DMS 273 treated with DMSO at 0.1 percent for 48 hours (cell line): ENCODE results near the gene LRRC59.

Experiments
- DNase-seq: peaks from one replicate; lab custom pipeline; 2025; lab: John Stamatoyannopoulos, UW

The LRRC59 gene

DNA sequence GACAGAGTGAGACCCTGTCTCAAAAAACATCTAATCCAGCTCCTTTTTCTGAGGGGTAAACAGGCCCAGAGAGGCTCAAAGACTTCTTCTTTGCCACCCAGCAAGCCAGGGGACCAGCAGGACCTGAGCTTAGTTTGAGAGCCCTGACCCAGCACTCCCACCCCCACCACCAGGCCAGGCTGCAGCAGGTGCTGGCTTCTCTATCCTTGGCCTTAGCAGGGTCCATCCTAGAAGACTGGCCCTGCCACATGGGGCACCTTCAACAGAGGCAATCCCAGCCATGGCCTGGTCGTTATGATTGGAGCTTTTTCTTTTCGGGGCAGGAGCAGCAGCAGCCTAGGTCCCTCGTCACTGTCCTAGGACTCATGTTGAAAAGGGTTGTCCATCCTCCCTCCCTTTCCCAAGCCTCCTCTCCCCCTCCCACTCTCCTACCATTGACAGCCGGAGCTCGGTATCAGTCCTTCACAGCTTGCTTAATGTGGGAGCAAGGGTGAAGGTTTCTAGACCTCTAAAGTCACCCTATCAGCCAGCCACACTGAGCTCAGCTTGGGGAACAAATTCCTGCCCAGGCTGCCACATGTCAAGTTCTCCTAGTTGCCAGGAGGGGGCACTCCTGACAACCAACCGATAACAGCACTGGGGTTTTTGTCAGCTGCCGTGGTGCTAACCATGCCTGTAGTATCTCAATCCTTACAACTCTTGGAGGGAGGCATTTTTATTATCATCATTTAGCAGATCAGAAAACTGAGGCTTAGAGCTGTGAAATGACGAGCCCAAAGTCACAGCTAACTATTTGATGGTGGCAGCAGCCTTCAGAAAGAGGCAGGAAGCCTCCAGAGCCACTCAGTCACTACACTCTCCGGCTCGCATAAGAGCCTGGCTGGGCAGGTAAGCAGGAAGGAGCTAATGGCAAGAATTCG lies 35.5 kb downstream of the LRRC59 start:
- peak; percentile 49 for DNase-seq

DNA sequence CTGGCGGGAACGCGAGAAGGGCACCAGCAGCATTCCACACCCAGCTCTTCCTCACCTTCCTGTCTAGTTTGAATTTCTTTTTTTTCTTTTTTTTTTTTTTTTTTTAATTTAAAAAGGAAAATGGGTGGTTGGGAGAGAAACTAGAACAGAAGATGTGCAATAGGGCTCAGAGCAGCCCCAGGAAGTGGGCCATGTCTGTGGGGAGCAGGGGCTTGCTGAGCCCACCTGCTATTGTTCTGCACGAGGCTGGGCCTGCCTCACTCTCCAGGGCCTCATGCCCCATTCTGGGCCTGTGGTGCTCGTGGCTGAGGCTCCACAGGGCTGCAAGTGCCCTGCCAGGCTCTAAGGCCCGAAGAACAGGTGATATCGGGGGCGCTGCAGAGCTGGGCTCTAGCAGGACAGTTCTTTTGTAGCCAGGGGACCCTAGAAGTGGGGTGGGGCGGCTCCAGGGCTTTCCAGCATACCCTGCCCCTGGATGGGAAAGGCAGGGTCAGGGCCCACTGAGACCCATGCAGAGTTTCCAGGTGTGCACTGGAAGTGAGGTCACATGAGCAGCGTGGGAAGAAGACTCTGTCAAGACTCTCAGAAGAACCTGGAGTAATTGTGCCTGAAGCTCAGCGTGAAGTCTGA lies 36.7 kb downstream of the LRRC59 start:
- no peak for DNase-seq

DNA sequence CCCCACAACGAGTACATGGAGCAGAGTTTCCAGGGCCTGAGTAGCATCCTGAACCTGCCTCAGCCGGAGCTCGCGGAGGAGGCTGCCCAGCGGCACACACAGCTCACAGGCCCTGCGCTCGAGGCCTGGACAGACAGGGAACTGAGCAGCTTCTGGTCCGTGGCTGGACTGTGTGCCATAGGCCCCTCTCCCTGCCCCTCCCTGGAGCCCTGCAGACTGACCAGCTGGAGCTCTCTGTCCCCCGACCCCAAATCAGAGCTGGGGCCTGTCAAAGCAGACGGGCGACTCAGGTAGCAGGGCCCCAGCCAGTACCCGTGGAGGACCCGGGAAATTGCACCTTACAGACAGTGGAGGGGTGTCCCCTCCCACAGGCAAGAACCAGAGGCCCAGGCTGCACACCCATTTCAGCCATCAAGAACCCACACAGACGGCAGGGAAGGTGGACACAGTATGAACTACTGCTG lies 37.3 kb downstream of the LRRC59 start:
- DNase-seq, result no peak

DNA sequence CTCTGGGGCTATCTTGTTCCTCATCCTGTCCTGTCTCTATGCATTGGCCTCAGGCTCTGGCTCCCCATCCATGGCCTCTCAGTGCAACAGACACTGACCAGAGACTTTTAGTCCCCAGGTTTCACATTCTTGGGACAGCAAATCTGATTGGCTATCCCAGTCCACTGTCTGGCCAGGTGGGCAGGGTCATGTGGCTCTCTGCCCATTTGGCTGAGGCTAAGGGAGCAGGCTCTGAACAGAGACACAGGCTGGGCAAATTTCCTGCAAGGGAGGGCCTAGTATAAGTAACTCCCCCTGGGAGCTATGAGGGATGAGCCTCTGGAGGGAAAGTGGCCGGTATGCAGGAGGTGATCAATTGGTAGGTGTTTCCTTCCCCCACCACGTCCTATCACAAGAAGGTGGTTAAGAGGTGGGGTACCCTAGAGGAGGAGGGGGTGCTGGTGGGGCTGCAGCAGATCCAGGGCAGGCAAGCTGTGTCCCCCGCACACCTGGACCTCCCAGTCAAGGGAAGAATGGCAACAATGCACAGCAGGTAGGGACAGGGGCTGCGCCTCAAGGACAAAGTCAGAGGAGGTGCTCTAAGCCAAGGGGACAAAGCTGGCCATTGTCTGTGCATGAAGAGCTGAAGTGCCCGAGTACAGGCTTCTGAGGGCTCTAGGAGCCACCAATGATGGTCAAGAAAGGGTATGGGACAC lies 38.2 kb downstream of the LRRC59 start:
- DNase-seq, result no peak

DNA sequence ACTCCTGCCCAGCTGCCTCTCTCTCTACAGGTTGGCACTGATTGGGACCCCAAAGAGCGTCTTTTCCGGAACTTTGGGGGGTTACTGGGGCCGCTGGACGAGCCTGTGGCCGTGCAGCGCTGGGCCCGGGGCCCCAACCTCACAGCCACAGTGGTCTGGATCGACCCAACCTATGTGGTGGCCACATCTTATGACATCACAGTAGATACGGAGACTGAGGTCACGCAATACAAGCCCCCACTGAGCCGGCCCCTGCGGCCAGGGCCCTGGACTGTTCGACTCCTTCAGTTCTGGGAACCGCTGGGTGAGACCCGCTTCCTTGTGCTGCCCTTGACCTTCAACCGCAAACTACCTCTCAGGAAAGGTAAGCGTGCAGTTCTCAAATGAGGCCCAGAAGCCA lies 39.1 kb downstream of the LRRC59 start:
- no peak for DNase-seq

DNA sequence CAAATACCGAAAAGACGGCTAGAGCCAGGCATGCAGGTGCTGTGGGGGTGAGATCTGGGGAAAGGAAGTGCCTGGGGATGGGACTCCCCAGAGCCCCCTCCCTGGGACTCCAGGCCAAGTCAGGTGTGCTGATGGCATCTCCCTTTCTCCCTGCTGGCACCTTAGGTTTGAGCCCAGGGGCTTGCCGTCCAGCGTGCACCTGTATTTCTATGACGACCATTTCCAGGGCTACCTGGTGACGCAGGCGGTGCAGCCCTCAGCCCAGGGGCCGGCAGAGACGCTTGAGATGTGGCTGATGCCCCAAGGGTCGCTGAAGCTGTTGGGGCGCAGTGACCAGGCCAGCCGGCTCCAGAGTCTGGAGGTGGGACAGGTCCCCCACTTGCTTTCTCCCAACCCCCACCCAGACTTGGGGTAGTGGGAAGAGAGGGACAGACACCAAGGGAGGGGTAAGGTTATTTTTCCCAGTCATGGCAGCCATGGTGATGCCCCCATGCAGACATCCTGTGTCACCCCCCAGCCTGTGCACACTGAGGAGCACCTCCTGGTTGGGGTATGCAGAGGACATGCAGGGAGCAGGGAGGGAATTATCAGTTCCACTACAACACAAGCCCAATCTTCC lies 40.3 kb downstream of the LRRC59 start:
- no peak for DNase-seq

DNA sequence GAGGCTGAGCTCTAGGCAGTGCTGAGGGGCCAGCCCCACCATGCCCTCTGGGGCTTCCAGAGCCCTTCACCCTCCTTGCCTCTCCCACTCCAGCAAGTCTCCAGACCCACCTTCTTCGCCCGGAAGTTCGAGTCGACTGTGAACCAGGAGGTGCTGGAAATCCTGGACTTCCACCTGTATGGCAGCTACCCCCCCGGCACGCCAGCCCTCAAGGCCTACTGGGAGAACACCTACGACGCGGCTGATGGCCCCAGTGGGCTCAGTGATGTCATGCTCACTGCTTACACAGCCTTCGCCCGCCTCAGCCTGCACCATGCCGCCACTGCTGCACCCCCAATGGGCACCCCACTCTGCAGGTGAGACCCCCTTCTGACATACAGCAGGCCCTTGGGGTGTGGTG lies 40.9 kb downstream of the LRRC59 start:
- no peak for DNase-seq

DNA sequence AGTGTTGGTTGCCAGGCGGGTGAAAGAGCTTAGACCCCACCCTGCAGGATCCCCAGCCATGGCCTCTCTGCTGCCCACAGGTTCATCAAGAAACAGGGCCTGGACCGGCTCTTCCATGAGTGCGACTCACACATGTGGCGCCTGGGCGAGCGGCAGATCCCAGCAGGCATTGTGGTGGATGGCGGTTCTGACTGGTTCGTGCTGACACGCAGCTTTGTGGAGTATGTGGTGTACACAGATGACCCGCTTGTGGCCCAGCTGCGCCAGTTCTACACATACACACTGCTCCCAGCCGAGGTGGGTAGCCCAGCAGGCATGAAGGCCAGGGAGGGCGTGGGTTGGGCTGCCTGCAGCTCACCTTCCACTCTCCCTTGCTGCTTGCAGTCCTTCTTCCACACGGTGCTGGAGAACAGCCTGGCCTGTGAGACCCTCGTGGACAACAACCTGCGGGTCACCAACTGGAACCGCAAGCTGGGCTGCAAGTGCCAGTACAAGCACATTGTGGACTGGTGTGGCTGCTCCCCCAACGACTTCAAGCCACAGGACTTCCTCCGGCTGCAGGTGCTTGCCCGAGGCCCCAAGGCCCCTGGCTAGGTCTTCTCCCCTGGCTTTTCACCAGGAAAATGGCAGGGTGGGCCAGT lies 41.5 kb downstream of the LRRC59 start:
- DNase-seq, result no peak

DNA sequence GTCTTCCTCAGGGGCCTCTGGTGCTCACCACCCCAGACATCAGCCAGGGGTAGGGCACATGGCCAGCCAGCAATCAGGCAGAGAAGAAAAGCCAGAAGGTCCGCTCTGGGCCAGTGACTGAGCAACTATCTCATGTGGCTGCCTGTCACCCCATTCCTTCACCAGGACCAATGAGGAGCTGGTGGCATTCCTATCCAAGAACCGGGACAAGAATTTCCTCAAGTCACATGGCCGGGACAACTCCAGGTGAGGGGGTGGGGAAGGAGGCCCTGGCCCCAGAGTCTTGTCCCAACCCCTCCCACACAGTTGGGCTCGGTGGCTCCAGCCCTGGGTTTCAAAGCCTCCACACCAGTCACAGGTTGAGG lies 42.0 kb downstream of the LRRC59 start:
- no peak for DNase-seq

DNA sequence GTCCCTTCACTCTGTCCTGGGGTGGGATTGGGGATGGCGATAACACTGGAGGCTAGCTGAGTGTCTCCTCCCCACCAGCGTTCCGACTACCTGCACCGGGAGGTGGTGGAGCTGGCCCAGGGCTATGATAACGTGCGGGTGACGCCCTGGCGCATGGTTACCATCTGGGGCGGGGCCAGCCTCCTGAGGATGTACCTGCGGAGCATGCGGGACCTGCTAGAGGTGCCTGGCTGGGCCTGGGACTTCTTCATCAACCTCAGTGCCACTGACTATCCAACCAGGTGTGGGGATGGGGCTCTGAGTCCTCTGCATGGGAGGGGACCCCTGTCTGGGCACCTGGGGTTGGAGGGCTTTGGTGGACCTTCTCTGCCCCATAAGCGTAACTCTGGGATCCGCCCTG lies 42.5 kb downstream of the LRRC59 start:
- DNase-seq, result no peak

DNA sequence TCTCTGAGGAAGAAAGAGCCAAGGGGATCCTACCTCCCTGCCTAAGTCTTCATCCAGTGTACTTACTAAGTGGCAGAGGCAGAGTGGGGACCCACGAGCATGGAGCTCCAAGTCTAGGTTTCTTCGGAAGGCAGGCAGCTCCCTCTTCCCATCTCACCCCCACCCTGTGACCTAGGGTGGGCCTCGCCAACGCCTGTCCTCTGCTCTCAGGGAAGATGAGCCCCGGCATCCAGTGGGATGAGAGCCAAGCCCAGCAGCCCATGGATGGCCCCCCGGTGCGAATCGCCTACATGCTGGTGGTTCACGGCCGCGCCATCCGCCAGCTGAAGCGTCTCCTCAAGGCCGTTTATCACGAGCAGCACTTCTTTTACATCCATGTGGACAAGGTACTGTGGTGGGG lies 43.1 kb downstream of the LRRC59 start:
- no peak for DNase-seq

DNA sequence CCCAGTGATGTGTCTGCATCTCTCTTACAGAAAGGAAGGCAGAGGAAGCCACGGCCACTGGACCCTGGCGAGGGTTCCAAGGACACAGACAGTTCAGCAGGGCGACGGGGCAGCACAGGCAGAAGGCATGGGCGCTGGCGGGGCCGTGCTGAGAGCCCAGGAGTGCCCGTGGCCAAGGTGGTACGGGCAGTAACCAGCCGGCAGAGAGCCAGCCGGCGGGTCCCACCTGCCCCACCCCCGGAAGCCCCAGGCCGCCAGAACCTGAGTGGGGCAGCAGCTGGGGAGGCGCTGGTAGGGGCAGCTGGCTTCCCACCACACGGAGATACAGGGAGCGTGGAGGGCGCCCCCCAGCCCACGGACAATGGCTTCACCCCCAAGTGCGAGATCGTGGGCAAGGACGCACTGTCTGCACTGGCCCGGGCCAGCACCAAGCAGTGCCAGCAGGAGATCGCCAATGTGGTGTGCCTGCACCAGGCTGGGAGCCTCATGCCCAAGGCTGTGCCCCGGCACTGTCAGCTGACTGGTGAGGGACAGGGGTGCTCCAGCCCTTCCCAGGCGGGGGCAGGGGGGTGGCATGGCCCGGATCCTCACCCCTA lies 43.6 kb downstream of the LRRC59 start:
- no peak for DNase-seq

DNA sequence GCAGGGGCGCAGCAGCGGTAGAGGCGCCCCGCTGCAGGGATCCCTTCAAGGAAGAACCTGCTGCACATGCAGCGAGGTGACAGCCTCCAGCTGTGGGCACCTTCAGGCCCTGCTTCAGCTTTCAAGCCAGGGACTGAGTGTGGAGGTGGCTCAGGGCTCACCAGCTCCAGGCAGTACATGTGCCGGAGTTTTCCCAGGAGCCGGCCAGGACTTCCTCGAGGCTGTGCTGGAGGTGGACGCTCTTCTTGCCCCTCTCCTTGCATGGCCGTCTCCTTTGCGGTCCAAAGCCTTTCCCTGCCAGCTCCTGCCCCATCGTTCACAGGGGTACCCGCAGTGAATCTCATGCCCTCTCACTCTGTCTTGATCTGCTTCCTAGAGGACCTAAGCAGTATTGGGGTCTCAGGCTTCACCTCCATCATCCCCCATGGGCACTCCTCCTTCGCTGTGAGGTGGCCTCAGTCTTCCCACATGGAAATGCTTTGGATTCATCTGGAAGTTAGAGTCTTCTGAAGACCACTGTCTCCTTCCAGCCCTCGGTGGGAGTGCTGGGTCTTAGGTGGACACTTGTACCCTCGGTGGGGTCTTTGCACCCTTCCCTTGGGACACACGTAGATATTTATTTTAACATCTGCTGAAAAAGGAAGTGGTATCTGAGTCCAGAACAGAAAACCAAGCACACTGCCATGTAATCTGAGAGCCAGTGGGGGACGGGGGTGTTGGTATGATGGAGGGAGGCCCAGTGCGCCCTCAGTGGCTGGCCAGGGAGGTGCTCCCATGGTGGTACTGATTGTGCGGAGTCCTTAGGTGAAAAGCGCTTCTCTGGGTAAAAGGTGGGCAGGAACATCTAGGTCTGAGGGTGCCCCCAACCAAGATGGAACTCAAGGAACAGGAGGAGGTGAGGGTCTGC lies 44.4 kb downstream of the LRRC59 start:
- no peak for DNase-seq

DNA sequence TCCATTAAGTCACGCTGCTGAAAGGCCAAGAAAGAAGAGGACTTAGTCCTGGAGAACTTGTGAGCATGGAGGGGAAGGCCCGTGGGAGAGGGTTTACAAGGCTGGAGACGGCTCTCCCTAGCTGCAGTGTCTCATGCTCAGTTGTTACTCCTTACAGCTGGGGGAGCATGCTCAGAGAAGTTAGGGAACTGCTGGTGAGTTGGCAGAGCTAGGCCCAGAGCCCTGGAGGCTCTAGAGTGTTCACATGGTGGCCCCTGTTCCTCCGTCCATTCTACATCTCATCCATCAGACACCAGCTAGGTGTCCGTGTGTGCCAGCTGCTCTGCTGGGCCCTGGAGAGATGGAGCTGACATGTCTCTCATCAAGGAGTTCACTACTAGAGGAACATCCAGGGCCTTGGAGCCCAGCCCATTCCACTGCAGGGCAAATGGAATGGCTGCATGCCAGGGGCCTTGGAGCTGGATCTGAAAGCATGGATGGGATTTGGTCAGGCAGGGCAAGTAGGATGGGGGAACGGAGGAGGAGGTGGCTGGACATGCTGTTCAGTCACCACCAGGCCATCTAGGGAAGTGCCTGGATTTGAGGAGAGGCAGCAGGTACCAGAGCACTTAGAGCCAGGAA lies 45.1 kb downstream of the LRRC59 start:
- no peak for DNase-seq

DNA sequence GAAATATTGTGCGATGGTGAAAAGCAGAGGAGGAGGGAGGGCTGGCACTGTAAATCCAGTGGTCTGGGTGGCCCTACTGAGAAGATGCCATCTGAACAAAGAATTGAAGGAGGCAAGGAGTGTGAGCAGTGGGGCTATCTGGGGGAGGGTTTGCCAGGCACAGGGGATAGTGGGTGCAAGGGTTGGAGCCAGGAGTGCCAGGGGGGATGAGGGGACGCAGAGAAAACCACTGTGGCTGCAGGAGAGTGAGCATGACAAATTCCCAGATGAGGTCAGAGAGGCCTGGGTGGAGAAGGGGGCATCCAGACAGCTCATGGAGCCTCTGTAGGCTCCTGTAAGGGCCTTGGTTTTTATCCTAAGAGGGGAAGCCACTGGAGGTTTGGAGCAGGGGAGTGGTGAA lies 46.6 kb downstream of the LRRC59 start:
- DNase-seq, result no peak

DNA sequence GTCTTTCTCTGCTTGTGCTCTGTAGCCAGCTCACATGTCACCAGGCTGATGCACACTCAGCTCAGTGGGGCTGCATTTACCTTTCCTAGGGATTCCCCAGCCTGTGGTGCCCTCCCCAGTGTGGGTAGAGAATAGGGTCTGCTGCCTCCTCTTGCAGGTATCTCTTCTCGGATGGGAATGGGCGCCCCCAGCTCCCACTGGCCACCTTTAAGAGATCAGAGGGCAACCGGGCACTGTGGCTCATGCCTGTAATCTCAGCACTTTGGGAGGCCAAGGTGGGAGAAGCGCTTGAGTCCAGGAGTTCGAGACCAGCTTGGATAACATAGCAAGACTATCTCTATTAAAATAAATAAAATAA lies 48.1 kb downstream of the LRRC59 start:
- DNase-seq, result no peak

DNA sequence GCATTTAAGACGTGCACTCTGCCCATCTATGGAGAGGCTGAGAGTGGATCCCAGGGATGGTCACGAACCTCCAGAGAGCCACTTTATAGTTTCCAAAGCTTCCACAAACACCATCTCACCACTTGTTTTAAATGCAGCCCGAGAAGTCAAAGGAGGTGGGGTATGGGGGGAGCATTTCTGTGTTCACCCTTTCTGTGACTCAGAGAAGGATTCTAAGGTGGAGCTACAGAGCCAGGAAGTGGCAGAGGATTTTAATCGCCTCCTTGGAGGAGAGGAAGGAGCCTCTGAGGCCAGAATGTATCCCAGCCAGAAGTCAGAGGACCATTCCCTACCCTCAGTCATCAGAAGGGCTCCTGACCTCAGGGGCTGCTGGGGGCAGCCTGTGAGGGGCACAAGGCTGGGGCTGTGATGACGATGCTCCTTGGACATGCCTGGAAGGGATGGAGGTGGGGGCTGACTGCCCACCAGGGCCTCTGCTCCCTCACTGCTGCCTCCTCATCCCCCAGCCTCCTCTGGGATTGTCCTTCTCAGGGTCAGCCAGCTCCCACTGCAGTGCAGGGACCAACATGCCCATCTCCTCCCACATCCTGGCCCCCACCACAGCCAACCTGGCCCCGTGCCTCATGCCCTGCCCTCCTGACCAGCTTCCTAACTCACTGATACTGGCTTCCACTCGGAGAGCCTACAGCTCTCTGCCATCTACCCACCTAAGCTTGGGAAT lies 48.6 kb downstream of the LRRC59 start:
- DNase-seq, result no peak

DNA sequence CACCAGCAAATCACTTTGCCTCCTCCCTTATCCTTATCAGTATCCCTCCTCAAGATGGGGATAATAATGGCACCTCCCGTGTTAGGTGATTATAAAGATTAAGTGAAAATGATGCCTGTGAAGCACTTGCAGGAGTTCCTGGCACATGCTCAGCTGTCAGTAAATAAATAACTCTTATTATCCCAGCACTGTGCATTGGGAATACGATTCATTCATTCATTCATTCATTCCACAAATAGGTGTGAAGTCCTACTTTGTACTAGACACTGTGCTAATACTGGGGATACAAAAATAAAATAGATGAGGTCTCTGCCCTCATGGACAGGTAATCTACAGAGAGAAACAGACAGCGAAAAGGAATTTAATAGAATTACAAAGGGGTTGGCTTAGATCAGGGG lies 49.4 kb downstream of the LRRC59 start:
- no peak for DNase-seq

DNA sequence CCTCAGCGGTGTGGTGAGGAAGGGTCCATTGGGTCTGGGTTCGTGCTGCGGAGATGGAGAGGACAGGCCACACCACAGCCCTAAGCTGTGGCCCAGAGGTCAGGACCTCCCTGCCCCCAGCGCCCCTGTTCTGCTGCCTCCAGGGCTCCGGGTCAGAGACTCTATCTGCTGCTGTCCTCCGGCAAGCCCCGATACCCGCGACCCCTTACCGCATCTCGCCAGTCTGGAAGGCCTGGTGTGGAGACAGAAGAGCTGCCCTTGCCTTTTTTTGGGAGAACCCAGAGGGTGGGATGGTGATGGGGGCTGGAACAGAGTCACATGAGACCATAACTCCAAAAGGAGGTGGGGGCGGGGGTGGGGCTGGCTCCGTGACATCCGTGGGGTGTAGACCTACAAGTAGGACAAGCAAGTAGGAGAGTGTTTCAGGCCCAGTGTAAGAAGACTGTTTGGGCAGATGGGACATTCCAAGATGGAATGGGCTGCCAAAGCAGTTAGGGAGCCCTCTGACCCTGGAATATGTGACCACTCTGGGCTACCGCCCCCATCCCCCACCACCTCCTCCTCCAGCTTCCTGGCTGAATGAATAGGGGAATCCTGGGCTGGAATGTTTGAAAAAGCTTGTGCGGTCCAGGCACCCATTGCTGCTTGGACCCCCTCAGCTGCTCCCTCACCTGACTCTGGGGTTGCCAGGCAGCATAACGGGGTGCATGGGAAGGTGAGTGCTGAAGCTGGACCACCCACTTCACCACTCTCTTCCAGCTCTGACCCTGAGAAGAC lies 50.0 kb downstream of the LRRC59 start:
- DNase-seq, result no peak
